Measurements from ENCODE around the gene LRRC53. TPM values are rescaled to one million over a fixed set of nuclear protein-coding genes. Genes with fewer than 3 reads are reported as not detected.

Gene LRRC53
- total RNA-seq, 1 experiment from 2014 or later = not detected

- no peaks in the 10 kb centered on the region for H3K9me3 ChIP-seq (ENCODE audit: control insufficient read depth, insufficient read depth, low read depth, low read length)
- ATAC-seq (no peak), DNase-seq (ENCODE audit: low read depth, low spot score) (no peak)
- CTCF ChIA-PET = no interaction called here
- H3K27ac ChIP-seq (ENCODE audit: low read length) = no peak overlapping the region
- intact Hi-C loops (cut with micrococcal nuclease; ENCODE audit: unreplicated experiment) (no loop called here), in situ Hi-C loops (cut with HindIII; ENCODE audit: low pct_unique_long_range_greater_than_20kb, low sequenced_read_pairs) (no loop called here)
- no peaks in the 10 kb centered on the region for H3K4me1 ChIP-seq (ENCODE audit: control insufficient read depth, insufficient read depth, low read length)
- no peak for TF ChIP-seq SIN3A (IDR thresholded peaks at IDR 0.05; ENCODE audit: borderline replicate concordance, insufficient read depth, low read depth, low read length)
- no peak for TF ChIP-seq CTCF (IDR thresholded peaks at IDR 0.05)
- no peak for TF ChIP-seq POLR2AphosphoS5 (IDR thresholded peaks at IDR 0.05; ENCODE audit: low read depth, low read length)
- no peak for TF ChIP-seq REST (IDR thresholded peaks at IDR 0.05; ENCODE audit: insufficient read depth in 1 of 2, low read depth in 2 of 2, low read length in 1 of 2)
- no peak for TF ChIP-seq TCF7L2 (IDR thresholded peaks at IDR 0.05; ENCODE audit: low read depth, low read length)
- H3K27me3 ChIP-seq (ENCODE audit: control insufficient read depth, insufficient read depth, low read length) = no peaks in the 10 kb centered on the region
- POLR2A ChIA-PET = no interaction called here
- no peak overlapping the region for H3K4me3 ChIP-seq (ENCODE audit: low read depth in 2 of 2, low read length in 2 of 2)
- BruUV-seq (replicated peaks) = no TSS peak
- H3K36me3 ChIP-seq (ENCODE audit: control insufficient read depth, insufficient read depth, low read length) = no peaks in the 10 kb centered on the region
Measured at GRCh38 chr1:74528123-74528522, 15.7 kb upstream of the LRRC53 start.

- TF ChIP-seq TCF7L2 (IDR thresholded peaks at IDR 0.05; ENCODE audit: low read depth, low read length) = no peak
- TF ChIP-seq REST (IDR thresholded peaks at IDR 0.05; ENCODE audit: insufficient read depth in 1 of 2, low read depth in 2 of 2, low read length in 1 of 2) = no peak
- no peak for TF ChIP-seq SIN3A (IDR thresholded peaks at IDR 0.05; ENCODE audit: borderline replicate concordance, insufficient read depth, low read depth, low read length)
- no peak for TF ChIP-seq CTCF (IDR thresholded peaks at IDR 0.05)
- no peak for TF ChIP-seq POLR2AphosphoS5 (IDR thresholded peaks at IDR 0.05; ENCODE audit: low read depth, low read length)
- DNase-seq (ENCODE audit: low read depth, low spot score) (no peak), ATAC-seq (no peak)
- ChIA-PET POLR2A (no interaction called here), CTCF (no interaction called here)
- no TSS peak for BruUV-seq (replicated peaks)
- Histone ChIP-seq H3K4me1 (ENCODE audit: control insufficient read depth, insufficient read depth, low read length) (no peaks in the 10 kb centered on the region), H3K27me3 (ENCODE audit: control insufficient read depth, insufficient read depth, low read length) (no peaks in the 10 kb centered on the region), H3K36me3 (ENCODE audit: control insufficient read depth, insufficient read depth, low read length) (no peaks in the 10 kb centered on the region), H3K27ac (ENCODE audit: low read length) (no peak overlapping the region), H3K9me3 (ENCODE audit: control insufficient read depth, insufficient read depth, low read depth, low read length) (no peaks in the 10 kb centered on the region), H3K4me3 (ENCODE audit: low read depth in 2 of 2, low read length in 2 of 2) (no peak overlapping the region)
- in situ Hi-C loops (cut with HindIII; ENCODE audit: low pct_unique_long_range_greater_than_20kb, low sequenced_read_pairs) (no loop called here), intact Hi-C loops (cut with micrococcal nuclease; ENCODE audit: unreplicated experiment) (no loop called here)
Measured at GRCh38 chr1:74526708-74527107, 14.3 kb upstream of the LRRC53 start.
